ENCODE results near the gene EFEMP1. TPM values are rescaled to one million over a fixed set of nuclear protein-coding genes. Genes with fewer than 3 reads are reported as not detected.

Gene EFEMP1, protein sequence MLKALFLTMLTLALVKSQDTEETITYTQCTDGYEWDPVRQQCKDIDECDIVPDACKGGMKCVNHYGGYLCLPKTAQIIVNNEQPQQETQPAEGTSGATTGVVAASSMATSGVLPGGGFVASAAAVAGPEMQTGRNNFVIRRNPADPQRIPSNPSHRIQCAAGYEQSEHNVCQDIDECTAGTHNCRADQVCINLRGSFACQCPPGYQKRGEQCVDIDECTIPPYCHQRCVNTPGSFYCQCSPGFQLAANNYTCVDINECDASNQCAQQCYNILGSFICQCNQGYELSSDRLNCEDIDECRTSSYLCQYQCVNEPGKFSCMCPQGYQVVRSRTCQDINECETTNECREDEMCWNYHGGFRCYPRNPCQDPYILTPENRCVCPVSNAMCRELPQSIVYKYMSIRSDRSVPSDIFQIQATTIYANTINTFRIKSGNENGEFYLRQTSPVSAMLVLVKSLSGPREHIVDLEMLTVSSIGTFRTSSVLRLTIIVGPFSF
- not detected for total RNA-seq

DNA sequence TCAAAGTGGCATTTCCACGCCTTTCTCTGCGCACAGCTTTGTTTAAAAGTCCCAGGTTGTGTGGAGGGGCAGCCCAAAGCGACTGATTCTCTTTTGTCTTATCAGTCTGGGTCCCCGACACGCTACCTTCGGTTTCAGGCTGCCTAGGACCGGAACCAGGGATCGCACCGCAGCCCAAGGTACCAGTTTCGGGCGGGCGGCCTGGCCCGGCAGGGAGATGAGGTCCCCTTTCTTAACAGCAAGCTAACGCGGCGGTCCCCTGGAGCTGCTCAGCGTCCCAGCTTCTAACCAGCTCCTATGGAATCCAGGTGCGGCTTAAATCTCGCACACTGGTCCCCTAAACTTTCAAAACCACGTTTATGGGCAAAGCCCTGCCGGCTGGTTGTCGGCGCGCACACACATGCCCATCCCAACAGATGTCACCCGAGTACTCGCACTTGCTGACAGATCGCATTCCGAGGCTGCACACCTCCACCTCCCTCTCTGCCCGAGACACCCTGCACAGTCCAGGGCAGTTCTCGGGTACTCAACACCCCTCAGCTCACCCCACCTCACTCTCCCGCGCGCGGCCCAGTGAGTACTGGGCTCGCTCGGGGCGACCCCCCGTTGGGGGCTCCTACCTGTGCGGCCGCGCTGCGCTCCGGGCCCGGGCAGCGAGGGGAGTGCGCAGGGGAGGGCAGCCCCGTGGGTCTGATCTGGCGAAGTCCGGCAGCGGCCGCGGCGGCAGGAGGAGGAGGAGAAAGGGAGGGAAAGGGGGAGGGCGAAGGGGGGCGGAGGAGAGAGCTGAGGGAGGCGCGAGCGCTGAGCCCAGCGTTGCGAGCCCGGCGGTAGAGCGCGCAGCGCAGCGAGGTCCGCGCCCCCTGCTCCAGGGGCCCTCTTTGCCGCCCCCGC lies at the start of gene EFEMP1:
EFEMP1 (minus strand) TSS at position 692 of the 891 bp plus-strand sequence. CDS start 1,342 bp downstream, outside the sequence.
- Mint-ChIP-seq H3K36me3 (ENCODE audit: low read depth) (no peaks in the 10 kb centered on the region), H3K9me3 (ENCODE audit: insufficient read depth) (no peaks in the 10 kb centered on the region), H3K27me3 (ENCODE audit: low read depth) (peaks cover 37% of the 10 kb centered on the region), H3K27ac (no peak within 1 kb of the TSS), H3K4me1 (ENCODE audit: low read depth) (peaks cover 6% of the 10 kb centered on the region), H3K4me3 (no peak within 1 kb of the TSS)
- POLR2A ChIA-PET, result no interaction called here
- no peak for DNase-seq
- ATAC-seq, result no peak
- CTCF ChIA-PET, result no interaction called here

DNA sequence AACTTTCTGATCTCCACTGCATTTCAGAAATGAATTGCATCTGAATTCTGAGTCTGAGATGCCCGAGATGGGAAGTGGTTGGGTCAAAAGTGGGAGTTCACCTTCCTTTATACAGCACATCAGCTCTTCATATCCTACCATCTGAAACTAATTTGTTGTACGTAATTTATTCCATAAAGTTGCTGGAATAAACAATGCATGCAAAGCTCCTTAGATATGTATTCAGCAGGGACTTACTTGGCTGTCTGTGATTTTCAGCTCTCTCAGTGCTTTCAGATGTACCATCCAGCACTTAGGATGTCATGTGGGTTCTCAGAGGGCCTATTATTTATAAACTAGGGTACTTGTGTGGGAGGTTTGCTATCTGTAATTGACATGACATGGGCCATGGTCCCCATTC lies 46.9 kb upstream of the EFEMP1 start:
- no peaks in the 10 kb centered on the region for H3K36me3 Mint-ChIP-seq (ENCODE audit: low read depth)
- H3K4me1 Mint-ChIP-seq (ENCODE audit: low read depth), result no peaks in the 10 kb centered on the region
- no peaks in the 10 kb centered on the region for H3K9me3 Mint-ChIP-seq (ENCODE audit: insufficient read depth)
- ChIA-PET POLR2A (no interaction called here), CTCF (interaction anchor here (0.7 kb wide), 1 partner anchor 17 kb away, joined by 4 read pairs; no protein-coding TSS in a partner anchor)
- H3K4me3 Mint-ChIP-seq, result no peak overlapping the region
- H3K27ac Mint-ChIP-seq, result no peak overlapping the region
- DNase-seq, result no peak
- no peak for ATAC-seq
- H3K27me3 Mint-ChIP-seq (ENCODE audit: low read depth), result no peaks in the 10 kb centered on the region

DNA sequence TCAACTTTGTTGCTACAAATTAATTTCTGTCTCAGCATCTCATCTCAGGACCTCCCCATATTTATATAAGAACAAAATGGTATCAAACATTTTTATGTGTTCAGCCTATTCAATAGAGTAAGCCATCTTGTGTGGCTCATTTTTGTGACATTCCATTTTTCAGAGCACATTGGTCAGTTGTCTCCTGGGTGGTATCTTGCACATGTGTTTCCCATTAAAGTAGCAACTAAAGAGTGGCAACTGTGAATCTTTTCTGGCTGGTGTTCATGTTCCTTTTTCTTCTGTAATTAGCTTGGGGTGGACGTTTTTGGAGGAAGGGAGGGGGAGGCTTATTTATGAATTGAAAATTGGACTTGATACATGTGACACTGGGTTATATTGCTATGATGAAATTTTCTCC lies 45.4 kb upstream of the EFEMP1 start:
- H3K4me1 Mint-ChIP-seq (ENCODE audit: low read depth), result no peaks in the 10 kb centered on the region
- ATAC-seq, result no peak

DNA sequence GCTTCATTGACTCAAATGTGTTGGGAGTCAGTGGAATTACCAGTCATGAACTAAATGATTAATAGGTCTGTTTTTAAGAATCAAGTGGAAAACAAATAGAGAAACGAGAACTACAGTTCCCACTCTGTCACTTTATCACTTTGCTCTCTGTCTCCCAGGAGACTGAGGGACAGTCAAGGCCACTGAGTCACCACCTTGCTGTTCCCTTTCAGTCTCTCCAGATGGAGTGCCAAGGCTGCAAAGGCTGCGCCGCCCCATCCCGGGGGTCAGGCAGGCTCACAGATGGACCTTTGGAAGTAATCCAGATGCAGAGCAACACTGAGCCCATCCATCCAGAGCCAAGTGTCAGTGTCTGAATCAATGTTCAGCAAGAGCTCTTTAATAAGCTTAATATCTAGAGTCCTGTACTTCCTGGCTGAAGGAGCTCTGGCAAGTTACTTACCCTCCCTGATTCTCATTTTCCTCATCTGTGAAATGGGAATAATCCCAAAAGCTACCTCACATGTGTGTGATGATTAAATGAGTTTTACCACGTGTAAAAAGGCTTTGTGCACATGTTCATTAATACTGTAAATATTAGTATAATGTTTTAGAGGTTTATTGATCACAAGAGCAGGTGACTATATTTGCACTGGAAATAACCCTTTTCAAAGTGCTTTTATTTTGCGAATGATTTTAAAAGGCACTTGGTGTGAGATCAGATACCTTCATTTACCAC lies 43.0 kb upstream of the EFEMP1 start:
- Mint-ChIP-seq H3K9me3 (ENCODE audit: insufficient read depth) (no peaks in the 10 kb centered on the region), H3K4me3 (no peak overlapping the region), H3K4me1 (ENCODE audit: low read depth) (no peaks in the 10 kb centered on the region), H3K27ac (no peak overlapping the region), H3K27me3 (ENCODE audit: low read depth) (peaks cover 2% of the 10 kb centered on the region), H3K36me3 (ENCODE audit: low read depth) (no peaks in the 10 kb centered on the region)
- ChIA-PET CTCF (no interaction called here), POLR2A (no interaction called here)
- ATAC-seq (no peak), DNase-seq (no peak)

More for the DNA sequence above, 45.4 kb upstream of the EFEMP1 start:
- Mint-ChIP-seq H3K9me3 (ENCODE audit: insufficient read depth) (no peaks in the 10 kb centered on the region), H3K27ac (no peak overlapping the region), H3K4me3 (no peak overlapping the region), H3K36me3 (ENCODE audit: low read depth) (no peaks in the 10 kb centered on the region), H3K27me3 (ENCODE audit: low read depth) (peaks cover 2% of the 10 kb centered on the region)
- CTCF ChIA-PET, result no interaction called here
- no peak for DNase-seq
- POLR2A ChIA-PET, result no interaction called here

DNA sequence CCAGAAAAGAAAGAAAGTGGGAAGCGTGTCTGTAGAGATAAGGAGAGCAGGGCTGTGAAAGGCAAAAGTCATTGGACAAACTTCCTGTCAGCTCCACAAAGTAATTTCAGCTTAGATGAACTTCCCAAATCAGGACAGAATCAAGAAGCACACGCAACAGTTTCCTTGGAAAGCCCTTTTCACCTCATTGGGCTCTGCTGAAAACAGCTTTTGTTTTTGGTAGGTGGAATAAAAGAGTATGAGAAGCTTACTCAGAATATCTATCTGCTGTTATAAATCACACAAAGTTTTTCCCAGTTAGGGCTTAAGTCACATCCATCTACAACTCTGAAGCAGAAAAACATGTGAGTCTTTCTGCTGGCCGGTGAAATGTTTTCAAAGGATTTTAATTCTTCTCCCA lies 42.4 kb upstream of the EFEMP1 start:
- ATAC-seq (no peak), DNase-seq (no peak)
- ChIA-PET CTCF (no interaction called here), POLR2A (no interaction called here)
- Mint-ChIP-seq H3K9me3 (ENCODE audit: insufficient read depth) (no peaks in the 10 kb centered on the region), H3K27me3 (ENCODE audit: low read depth) (peaks cover 2% of the 10 kb centered on the region), H3K27ac (no peak overlapping the region), H3K4me3 (no peak overlapping the region), H3K4me1 (ENCODE audit: low read depth) (no peaks in the 10 kb centered on the region), H3K36me3 (ENCODE audit: low read depth) (no peaks in the 10 kb centered on the region)

DNA sequence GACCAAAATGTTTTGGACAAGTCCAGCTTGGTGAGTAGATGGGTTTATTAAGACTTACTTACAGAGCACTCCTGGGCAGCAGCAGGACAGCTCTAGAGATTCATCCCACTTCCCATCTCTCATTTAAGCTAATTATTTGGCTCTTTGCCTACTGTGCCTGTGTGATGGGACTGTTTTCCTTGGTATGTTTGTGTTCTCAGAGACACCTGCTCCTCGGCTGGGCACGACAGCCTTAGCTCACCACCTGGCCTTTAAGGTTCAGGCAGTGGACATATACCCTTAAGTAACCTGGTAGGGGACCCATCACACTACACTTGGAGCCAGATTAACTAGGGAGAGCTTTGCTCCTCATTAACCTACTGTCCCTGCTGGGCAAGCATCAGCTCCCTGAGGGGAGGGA lies 41.7 kb upstream of the EFEMP1 start:
- Mint-ChIP-seq H3K27ac (no peak overlapping the region), H3K4me1 (ENCODE audit: low read depth) (no peaks in the 10 kb centered on the region), H3K27me3 (ENCODE audit: low read depth) (peaks cover 2% of the 10 kb centered on the region), H3K9me3 (ENCODE audit: insufficient read depth) (no peaks in the 10 kb centered on the region), H3K36me3 (ENCODE audit: low read depth) (no peaks in the 10 kb centered on the region), H3K4me3 (no peak overlapping the region)
- ChIA-PET CTCF (no interaction called here), POLR2A (no interaction called here)
- DNase-seq (no peak), ATAC-seq (no peak)

- CTCF ChIA-PET, result interaction anchor here (0.9 to 3.1 kb wide), 2 partner anchors 16 to 244 kb away, joined by 3 to 17 read pairs; no protein-coding TSS in a partner anchor
Measured at GRCh38 chr2:55962915-55963314, 39.3 kb upstream of the EFEMP1 start.

GRCh38 chr2:55961318-55961911 lies 37.8 kb upstream of the EFEMP1 start:
- no peak for ATAC-seq

More at GRCh38 chr2:55962915-55963314, 39.3 kb upstream of the EFEMP1 start:
- H3K27ac Mint-ChIP-seq, result no peak overlapping the region
- ATAC-seq (no peak), DNase-seq (no peak)
- POLR2A ChIA-PET, result no interaction called here
- no peaks in the 10 kb centered on the region for H3K36me3 Mint-ChIP-seq (ENCODE audit: low read depth)
- no peaks in the 10 kb centered on the region for H3K4me1 Mint-ChIP-seq (ENCODE audit: low read depth)
- H3K27me3 Mint-ChIP-seq (ENCODE audit: low read depth), result peaks cover 2% of the 10 kb centered on the region
- no peaks in the 10 kb centered on the region for H3K9me3 Mint-ChIP-seq (ENCODE audit: insufficient read depth)
- H3K4me3 Mint-ChIP-seq, result no peak overlapping the region

DNA sequence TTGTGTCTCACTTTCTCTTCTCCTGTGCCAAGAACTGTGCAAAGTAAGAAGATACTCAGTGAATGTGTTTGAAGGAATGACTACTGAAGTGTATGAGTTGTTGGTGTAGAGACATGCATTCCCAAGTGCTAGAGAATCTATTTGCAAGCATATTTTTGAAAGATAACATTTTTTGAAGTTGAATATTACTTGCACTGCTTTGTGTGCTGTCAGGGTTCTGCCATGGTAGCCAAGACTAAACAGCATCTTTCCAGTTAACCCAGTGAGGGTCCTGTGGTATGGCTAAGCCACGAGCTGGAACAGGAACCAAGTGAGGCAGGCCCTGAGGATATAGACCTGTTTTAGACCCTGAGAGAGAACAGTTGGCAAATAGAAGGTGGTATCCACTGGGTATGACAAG lies 35.2 kb upstream of the EFEMP1 start:
- Mint-ChIP-seq H3K4me3 (no peak overlapping the region), H3K4me1 (ENCODE audit: low read depth) (no peaks in the 10 kb centered on the region), H3K9me3 (ENCODE audit: insufficient read depth) (no peaks in the 10 kb centered on the region), H3K27me3 (ENCODE audit: low read depth) (no peaks in the 10 kb centered on the region), H3K27ac (no peak overlapping the region), H3K36me3 (ENCODE audit: low read depth) (no peaks in the 10 kb centered on the region)
- ChIA-PET POLR2A (no interaction called here), CTCF (no interaction called here)
- ATAC-seq, result no peak
- DNase-seq, result no peak

More at GRCh38 chr2:55961318-55961911, 37.8 kb upstream of the EFEMP1 start:
- Mint-ChIP-seq H3K27ac (no peak overlapping the region), H3K36me3 (ENCODE audit: low read depth) (no peaks in the 10 kb centered on the region), H3K4me3 (no peak overlapping the region), H3K9me3 (ENCODE audit: insufficient read depth) (no peaks in the 10 kb centered on the region), H3K27me3 (ENCODE audit: low read depth) (peaks cover 2% of the 10 kb centered on the region), H3K4me1 (ENCODE audit: low read depth) (no peaks in the 10 kb centered on the region)
- ChIA-PET CTCF (interaction anchor here (0.7 to 3.1 kb wide), 4 partner anchors 13 to 243 kb away, joined by 3 to 17 read pairs (median 3); no protein-coding TSS in a partner anchor), POLR2A (no interaction called here)
- DNase-seq, result no peak

- no peak for ATAC-seq
Measured at GRCh38 chr2:55957142-55957541, 33.6 kb upstream of the EFEMP1 start.

GRCh38 chr2:55954306-55955035 lies 30.9 kb upstream of the EFEMP1 start:
- Mint-ChIP-seq H3K36me3 (ENCODE audit: low read depth) (no peaks in the 10 kb centered on the region), H3K9me3 (ENCODE audit: insufficient read depth) (no peaks in the 10 kb centered on the region), H3K27ac (no peak overlapping the region), H3K4me1 (ENCODE audit: low read depth) (no peaks in the 10 kb centered on the region), H3K27me3 (ENCODE audit: low read depth) (no peaks in the 10 kb centered on the region), H3K4me3 (no peak overlapping the region)
- ChIA-PET POLR2A (no interaction called here), CTCF (no interaction called here)
- ATAC-seq (no peak), DNase-seq (no peak)

More at GRCh38 chr2:55957142-55957541, 33.6 kb upstream of the EFEMP1 start:
- H3K9me3 Mint-ChIP-seq (ENCODE audit: insufficient read depth), result no peaks in the 10 kb centered on the region
- ChIA-PET POLR2A (no interaction called here), CTCF (no interaction called here)
- no peaks in the 10 kb centered on the region for H3K27me3 Mint-ChIP-seq (ENCODE audit: low read depth)
- no peak overlapping the region for H3K4me3 Mint-ChIP-seq
- no peaks in the 10 kb centered on the region for H3K4me1 Mint-ChIP-seq (ENCODE audit: low read depth)
- no peak overlapping the region for H3K27ac Mint-ChIP-seq
- DNase-seq, result no peak
- H3K36me3 Mint-ChIP-seq (ENCODE audit: low read depth), result no peaks in the 10 kb centered on the region
